ENCODE measurements around the gene SMIM44.

SMIM44 gene

GRCh38 chr19:3434630-3435553 lies 48.3 kb downstream of the SMIM44 start:
- peak; percentile 99 for DNase-seq (ENCODE audit: low spot score)

GRCh38 chr19:3433805-3434540 lies 49.3 kb downstream of the SMIM44 start:
- DNase-seq (ENCODE audit: low spot score), result no peak

GRCh38 chr19:3433313-3433712 lies 49.9 kb downstream of the SMIM44 start:
- no peak for DNase-seq (ENCODE audit: low spot score)
